H1 (cell line): ENCODE results near the gene KIF25. TPM values are rescaled to one million over a fixed set of nuclear protein-coding genes. Genes with fewer than 3 reads are reported as not detected.

ENCODE experiments used
- CTCF ChIA-PET: fragments of 300-600 bp; sonication (Branson Sonifier 250); formaldehyde crosslinking; loops from one replicate; lab custom pipeline; 2021; ENCODE audit not compliant: partially characterized antibody; lab: Charles Lee
- POLR2A ChIA-PET: fragments of 300-600 bp; sonication (Branson Sonifier 250); formaldehyde crosslinking; loops from one replicate; lab custom pipeline; 2021; ENCODE audit warnings: inconsistent platforms; ENCODE audit not compliant: partially characterized antibody; lab: Charles Lee
- DNase-seq, 2 experiments: peaks; one replicate each; pipeline versions ENCODE4 v3.0.0 to v3.0.0-alpha.2; 2010 to 2022; ENCODE audit warnings: low spot score in 2 of 2, low read depth in 1 of 2, mixed read lengths in 1 of 2
- FAIRE-seq: peaks from 2 replicates; lab custom pipeline; 2011; peaks lifted over from hg19 to GRCh38; lab: Jason Lieb, UNC
- H2AFZ ChIP-seq: 2 replicates; pipeline ENCODE4 v1.8.1; 2012; ENCODE audit warnings: low read length, inconsistent platforms
- H2AK5ac ChIP-seq: 2 replicates; pipeline ENCODE4 v1.6.1; 2013; ENCODE audit warnings: low read depth, low read length
- H2BK120ac ChIP-seq: replicated peaks from 2 replicates; pipeline ENCODE3; 2013; ENCODE audit warnings: low read depth, low read length, inconsistent platforms
- H2BK12ac ChIP-seq: 2 replicates; pipeline ENCODE4 v1.6.1; 2013; ENCODE audit warnings: low read depth, low read length
- H2BK15ac ChIP-seq: 2 replicates; pipeline ENCODE4 v1.6.1; 2013; ENCODE audit warnings: low read length
- H2BK20ac ChIP-seq: 2 replicates; pipeline ENCODE4 v1.6.1; 2013; ENCODE audit warnings: low read length
- H2BK5ac ChIP-seq: 2 replicates; pipeline ENCODE4 v1.6.1; 2013; ENCODE audit warnings: low read depth, low read length
- H3K14ac ChIP-seq: 2 replicates; pipeline ENCODE4 v1.6.1; 2013; ENCODE audit warnings: inconsistent platforms; ENCODE audit not compliant: insufficient read length
- H3K18ac ChIP-seq: 2 replicates; pipeline ENCODE4 v1.6.1; 2013; ENCODE audit warnings: low read length; ENCODE audit errors: extremely low read depth
- H3K23ac ChIP-seq: 2 replicates; pipeline ENCODE4 v1.6.1; 2013; ENCODE audit warnings: inconsistent platforms; ENCODE audit not compliant: insufficient read length
- H3K23me2 ChIP-seq: 2 replicates; pipeline ENCODE4 v1.6.1; 2013; ENCODE audit warnings: low read depth, low read length
- H3K27ac ChIP-seq: 2 replicates; pipeline ENCODE4 v1.6.1; 2011; ENCODE audit warnings: low read depth, low read length, inconsistent platforms
- H3K27me3 ChIP-seq, 4 experiments: replicated peaks in 1 of 4; 1 replicate in 1 of 4; 2 replicates in 3 of 4; pipeline versions ENCODE4 v1.6.1 to v1.8.1; 2011 to 2013; ENCODE audit warnings: low read length in 3 of 4, mild to moderate bottlenecking in 3 of 4, inconsistent platforms in 2 of 4, mixed read lengths in 2 of 4, moderate library complexity in 1 of 4; ENCODE audit not compliant: control insufficient read depth in 3 of 4, insufficient read depth in 3 of 4; ENCODE audit errors: extremely low read depth in 1 of 4
- H3K36me3 ChIP-seq, 4 experiments: 2 replicates each; pipeline versions ENCODE4 v1.6.1 to v1.8.1; 2011 to 2013; ENCODE audit warnings: mild to moderate bottlenecking in 4 of 4, low read length in 3 of 4, moderate library complexity in 2 of 4, control low read depth in 1 of 4, inconsistent platforms in 1 of 4; ENCODE audit not compliant: insufficient read depth in 4 of 4, control insufficient read depth in 2 of 4
- H3K4ac ChIP-seq: replicated peaks from 2 replicates; pipeline ENCODE3; 2013; ENCODE audit warnings: low read length, low read depth, mixed read lengths, inconsistent platforms; ENCODE audit not compliant: insufficient read length
- H3K4me1 ChIP-seq, 4 experiments: replicated peaks in 1 of 4; 1 replicate in 1 of 4; 2 replicates in 3 of 4; pipeline versions ENCODE4 v1.6.1 to v1.8.1; 2011 to 2013; ENCODE audit warnings: low read length in 3 of 4, inconsistent platforms in 2 of 4, mixed read lengths in 1 of 4; ENCODE audit not compliant: insufficient read depth in 4 of 4, control insufficient read depth in 3 of 4
- H3K4me2 ChIP-seq, 2 experiments: 2 replicates each; pipeline versions ENCODE4 v1.6.1 to v1.8.1; 2011 to 2013; ENCODE audit warnings: low read depth in 2 of 2, low read length in 2 of 2, control low read depth in 1 of 2, inconsistent platforms in 1 of 2, mild to moderate bottlenecking in 1 of 2; ENCODE audit not compliant: insufficient read depth in 1 of 2
- H3K4me3 ChIP-seq, 4 experiments: fragments of 200-600, 300-600 bp in 1 of 4; sonication (generic), shearing (Covaris generic), sonication (Bioruptor Twin) in 1 of 4; 2 replicates each; pipeline versions ENCODE4 v1.5.1 to v1.8.1; 2011 to 2016; ENCODE audit warnings: low read length in 4 of 4, low read depth in 3 of 4, control low read depth in 2 of 4, inconsistent platforms in 2 of 4, mild to moderate bottlenecking in 2 of 4, mixed read lengths in 1 of 4, moderate library complexity in 1 of 4; ENCODE audit not compliant: insufficient read depth in 2 of 4; ENCODE audit errors: extremely low read depth in 1 of 4
- H3K56ac ChIP-seq: replicated peaks from 2 replicates; pipeline ENCODE3; 2013; ENCODE audit warnings: low read depth, mild to moderate bottlenecking, mixed read lengths, low read length, inconsistent platforms; ENCODE audit not compliant: insufficient read length
- H3K79me1 ChIP-seq: 2 replicates; pipeline ENCODE4 v1.6.1; 2013; ENCODE audit warnings: low read depth, low read length, control low read depth
- H3K79me2 ChIP-seq, 2 experiments: 2 replicates each; pipeline versions ENCODE4 v1.6.1 to v1.8.1; 2012 to 2013; ENCODE audit warnings: low read length in 2 of 2, mild to moderate bottlenecking in 2 of 2, inconsistent platforms in 1 of 2; ENCODE audit not compliant: insufficient read depth in 2 of 2, control insufficient read depth in 1 of 2
- H3K9ac ChIP-seq, 4 experiments: replicated peaks in 1 of 4; 1 replicate in 1 of 4; 2 replicates in 3 of 4; pipeline versions ENCODE4 v1.6.1 to v1.8.1; 2011 to 2013; ENCODE audit warnings: low read depth in 3 of 4, low read length in 3 of 4, control low read depth in 2 of 4, mild to moderate bottlenecking in 2 of 4, moderate library complexity in 2 of 4, inconsistent platforms in 1 of 4; ENCODE audit errors: extremely low read depth in 1 of 4
- H3K9me3 ChIP-seq, 2 experiments: 2 replicates each; pipeline versions ENCODE4 v1.6.1 to v1.8.1; 2012 to 2013; ENCODE audit warnings: mild to moderate bottlenecking in 2 of 2, moderate library complexity in 2 of 2, control low read depth in 1 of 2, inconsistent platforms in 1 of 2, low read depth in 1 of 2, low read length in 1 of 2, mixed read lengths in 1 of 2; ENCODE audit not compliant: insufficient read depth in 2 of 2
- H4K20me1 ChIP-seq, 2 experiments: replicated peaks in 1 of 2; 2 replicates each; pipeline versions ENCODE3 to v1.8.1; 2011 to 2013; ENCODE audit warnings: inconsistent platforms in 2 of 2, low read length in 2 of 2, mild to moderate bottlenecking in 1 of 2; ENCODE audit not compliant: insufficient read depth in 2 of 2, control insufficient read depth in 1 of 2
- H4K5ac ChIP-seq: 2 replicates; pipeline ENCODE4 v1.6.1; 2013; ENCODE audit warnings: low read length, low read depth, mixed read lengths, inconsistent platforms; ENCODE audit not compliant: insufficient read length
- H4K8ac ChIP-seq: 2 replicates; pipeline ENCODE4 v1.8.0; 2013; ENCODE audit warnings: mild to moderate bottlenecking, moderate library complexity, low read length, inconsistent platforms; ENCODE audit not compliant: insufficient read depth; ENCODE audit errors: extremely low read depth
- H4K91ac ChIP-seq: replicated peaks from 2 replicates; pipeline ENCODE3; 2013; ENCODE audit warnings: low read length, mixed read lengths, inconsistent platforms; ENCODE audit not compliant: insufficient read length
- HDAC2 ChIP-seq, 2 experiments: fragments of 300-600 bp in 1 of 2; sonication (generic) in 1 of 2; IDR thresholded peaks; 2 replicates each; pipeline ENCODE4 v1.6.1; 2011 to 2012; ENCODE audit warnings: low read depth in 2 of 2, low read length in 2 of 2, mild to moderate bottlenecking in 2 of 2, moderate library complexity in 2 of 2, borderline replicate concordance in 1 of 2, inconsistent platforms in 1 of 2
- POLR2AphosphoS5 ChIP-seq: IDR thresholded peaks from 2 replicates; pipeline ENCODE4 v1.6.1; 2011; ENCODE audit warnings: low read depth, low read length
- RNF2 ChIP-seq: fragments of 200-900, 300-1000 bp; sonication (generic); IDR thresholded peaks from 2 replicates; pipeline ENCODE4 v1.7.1; 2016; ENCODE audit warnings: borderline replicate concordance, low read depth, mild to moderate bottlenecking, antibody characterized with exemption, low read length; ENCODE audit not compliant: poor library complexity, severe bottlenecking; ENCODE audit errors: missing control alignments
- YY1 ChIP-seq: IDR thresholded peaks from 2 replicates; pipeline ENCODE4 v1.6.1; 2011; ENCODE audit warnings: low read depth, mild to moderate bottlenecking, low read length
- WGBS, 2 experiments: shearing (Covaris generic) in 1 of 2; methylation state at CpG; one replicate each; pipeline versions ENCODE4 v1.1.6 to v1.1.7; 2013 to 2015; ENCODE audit warnings: low lambda C conversion rate in 2 of 2, mixed read lengths in 2 of 2, inconsistent platforms in 1 of 2, low coverage in 1 of 2, missing lambda C conversion rate in 1 of 2; ENCODE audit not compliant: insufficient replicate concordance in 2 of 2, insufficient coverage in 1 of 2, insufficient read length in 1 of 2; ENCODE audit errors: extremely low coverage in 1 of 2, missing lambda C conversion rate in 1 of 2; 5-methylcytosine and 5-hydroxymethylcytosine counted together
- polyA plus RNA-seq, 7 experiments: library from polyadenylated mRNA; depleted of rRNA in 3 of 7; stranded (reverse) in 5 of 7; unstranded in 2 of 7; fragments of >200 nt in 5 of 7; fragments of 200-250 nt in 2 of 7; gene quantifications; 1 replicate in 5 of 7; 2 replicates in 1 of 7; 4 replicates in 1 of 7; pipeline versions ENCODE4 v1.2.1 to v1.2.3, GENCODE V29; 2011 to 2013; ENCODE audit warnings: missing spikeins in 2 of 7, mixed read lengths in 2 of 7
- total RNA-seq: library from RNA; stranded (reverse); fragmentation: NEBNext Ultra II Directional; extraction: Animal tissue kit (Norgen Biotek cat#: 25700); gene quantifications from 2 replicates; pipeline ENCODE4 v1.2.1, GENCODE V29; 2021
- TF ChIP-seq, protein P1 (sequence below): IDR thresholded peaks from 2 replicates; pipeline ENCODE4 v1.6.1; 2011; ENCODE audit warnings: low read length, improper control_type of control experiment

Gene KIF25
- total and polyA plus RNA-seq, 2 of the 8 experiments (the other 6 are each of a cell fraction or from before 2014, with no cell fraction given), result 1.5 to 2.0 TPM

DNA sequence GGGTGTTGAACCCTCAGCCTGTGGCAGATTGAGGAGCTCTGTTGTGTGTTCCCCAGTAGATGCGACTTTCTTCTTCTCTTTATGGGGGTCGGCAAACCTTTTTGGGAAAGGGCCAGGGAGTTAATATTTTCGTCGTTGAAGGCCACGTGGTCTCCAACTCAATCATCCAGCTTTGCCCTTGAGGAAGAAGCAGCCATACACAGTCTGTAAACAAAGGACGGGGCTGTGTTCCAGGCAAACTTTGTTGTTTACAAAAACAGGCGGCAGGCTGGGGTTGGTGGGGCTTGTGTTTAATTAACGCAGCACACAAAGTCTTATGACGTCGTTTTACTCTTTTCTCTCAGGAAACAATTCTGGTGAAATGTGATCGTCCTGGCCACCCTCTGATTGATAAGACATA is 20.2 kb downstream of the KIF25 start:
- WGBS, 2 experiments, result 85% methylated on average over 11 of the region's 11 CpGs; no CpG with 5 or more reads in 1 of the 2 experiments
- H3K23ac ChIP-seq, result no peak overlapping the region
- no peak for FAIRE-seq

More for the DNA sequence above, 20.2 kb downstream of the KIF25 start:
- Histone ChIP-seq H4K20me1 (no peaks in the 10 kb centered on the region), H3K36me3 (no peaks in the 10 kb centered on the region), H3K27me3 (no peaks in the 10 kb centered on the region), H2BK20ac (no peak overlapping the region), H3K56ac (no peak overlapping the region), H2BK12ac (no peak overlapping the region), H2BK5ac (no peak overlapping the region), H4K91ac (no peak overlapping the region), H3K9me3 (peaks cover 0 to under 1% of the 10 kb centered on the region in 2 experiments; a peak in 1 of 4 replicates)
- CTCF ChIA-PET, result interaction anchor here (0.7 to 1.3 kb wide), 5 partner anchors 9 to 119 kb away, joined by 3 to 4 read pairs (median 3); no protein-coding TSS in a partner anchor
- TF ChIP-seq, protein P1, sequence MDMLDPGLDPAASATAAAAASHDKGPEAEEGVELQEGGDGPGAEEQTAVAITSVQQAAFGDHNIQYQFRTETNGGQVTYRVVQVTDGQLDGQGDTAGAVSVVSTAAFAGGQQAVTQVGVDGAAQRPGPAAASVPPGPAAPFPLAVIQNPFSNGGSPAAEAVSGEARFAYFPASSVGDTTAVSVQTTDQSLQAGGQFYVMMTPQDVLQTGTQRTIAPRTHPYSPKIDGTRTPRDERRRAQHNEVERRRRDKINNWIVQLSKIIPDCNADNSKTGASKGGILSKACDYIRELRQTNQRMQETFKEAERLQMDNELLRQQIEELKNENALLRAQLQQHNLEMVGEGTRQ, result no peak
- TF ChIP-seq POLR2AphosphoS5 (no peak), YY1 (no peak), RNF2 (no peak), HDAC2 (IDR thresholded peaks at IDR 0.05; ENCODE audit: borderline replicate concordance in 1 of 2, low read depth in 2 of 2, low read length in 2 of 2) (no peak)
- TF ChIP-seq, all 59 proteins: peak for 0
- H2BK120ac ChIP-seq, result no peak overlapping the region
- H3K4ac ChIP-seq, result no peak overlapping the region
- H3K79me2 ChIP-seq, result no peaks in the 10 kb centered on the region
- H3K23me2 ChIP-seq, result peaks cover 2% of the 10 kb centered on the region
- H2AFZ ChIP-seq, result no peak overlapping the region
- H3K4me2 ChIP-seq, result no peak overlapping the region
- no peak overlapping the region for H4K5ac ChIP-seq
- POLR2A ChIA-PET, result no interaction called here
- H3K4me3 ChIP-seq, result no peak overlapping the region
- DNase-seq, result peak in 1 of 2 experiments; percentile 20
- H3K79me1 ChIP-seq, result no peaks in the 10 kb centered on the region
- H2AK5ac ChIP-seq, result no peak overlapping the region
- H3K4me1 ChIP-seq, result peaks cover 0 to 7% (median 2%) of the 10 kb centered on the region in 4 experiments; a peak in 3 of 7 replicates
- H4K8ac ChIP-seq, result no peak overlapping the region
- no peak overlapping the region for H3K14ac ChIP-seq
- H3K18ac ChIP-seq, result no peak overlapping the region
- no peak overlapping the region for H2BK15ac ChIP-seq
- no peak overlapping the region for H3K9ac ChIP-seq
- H3K27ac ChIP-seq, result no peak overlapping the region
